ENCODE results near the gene RCN2.

The RCN2 gene

GRCh38 chr15:76993114-76993725 lies 61.7 kb downstream of the RCN2 start:
- peaks cover 88 to 100% (median 95%) of the 10 kb centered on the region in 10 experiments for H3K4me1 ChIP-seq
- H3K9me3 ChIP-seq (replicated peaks in 1 of 11) = no peaks in the 10 kb centered on the region
- H4K20me1 ChIP-seq = peaks cover 0 to 18% (median 3%) of the 10 kb centered on the region in 11 experiments; a peak in 9 of 22 replicates
- peaks cover 0 to 23% (median 15%) of the 10 kb centered on the region in 11 experiments; a peak in 14 of 22 replicates for H3K36me3 ChIP-seq
- TF ChIP-seq Cebpa-rat (IDR thresholded peaks at IDR 0.05) = no peak
- H3K4me2 ChIP-seq = peak overlapping the region; percentile 92 to 100 (median 99)
- peak overlapping the region in 2 of 10 experiments; percentile 12 to 21; a peak in 1 of 20 replicates for H3K4me3 ChIP-seq
- peak overlapping the region; percentile 41 to 99 (median 94); a peak in 21 of 22 replicates for H3K27ac ChIP-seq
- H3K27me3 ChIP-seq = no peaks in the 10 kb centered on the region
- H3K9ac ChIP-seq = peak overlapping the region in 10 of 11 experiments; percentile 9 to 97 (median 90); a peak in 14 of 22 replicates

GRCh38 chr15:76994001-76994400 lies 62.5 kb downstream of the RCN2 start:
- Histone ChIP-seq H3K27me3 (no peaks in the 10 kb centered on the region), H3K4me2 (peak overlapping the region; percentile 92 to 100 (median 99)), H4K20me1 (peaks cover 0 to 26% (median 10%) of the 10 kb centered on the region in 11 experiments; a peak in 10 of 22 replicates), H3K9ac (peak overlapping the region; percentile 84 to 98 (median 91); a peak in 20 of 22 replicates), H3K27ac (peak overlapping the region; percentile 71 to 99 (median 94); a peak in 21 of 22 replicates), H3K4me3 (peak overlapping the region in 4 of 10 experiments; percentile 9 to 89 (median 80); a peak in 3 of 20 replicates), H3K4me1 (peaks cover 88 to 100% (median 96%) of the 10 kb centered on the region in 10 experiments), H3K9me3 (replicated peaks in 1 of 11) (no peaks in the 10 kb centered on the region), H3K36me3 (peaks cover 0 to 29% (median 23%) of the 10 kb centered on the region in 11 experiments; a peak in 15 of 22 replicates)
- TF ChIP-seq Cebpa-rat (IDR thresholded peaks at IDR 0.05) = no peak

- no peak for TF ChIP-seq Cebpa-rat (IDR thresholded peaks at IDR 0.05)
- Histone ChIP-seq H3K27me3 (no peaks in the 10 kb centered on the region), H3K4me2 (peak overlapping the region; percentile 92 to 100 (median 99)), H3K4me3 (peak overlapping the region; percentile 54 to 92 (median 80); a peak in 19 of 20 replicates), H3K9ac (peak overlapping the region; percentile 84 to 98 (median 91)), H3K4me1 (peaks cover 88 to 100% (median 96%) of the 10 kb centered on the region in 10 experiments), H3K36me3 (peaks cover 0 to 34% (median 28%) of the 10 kb centered on the region in 11 experiments; a peak in 17 of 22 replicates), H4K20me1 (peaks cover 0 to 31% (median 15%) of the 10 kb centered on the region in 11 experiments; a peak in 11 of 22 replicates), H3K9me3 (replicated peaks in 1 of 11) (no peaks in the 10 kb centered on the region), H3K27ac (peak overlapping the region; percentile 71 to 99 (median 94); a peak in 21 of 22 replicates)
These were observed 62.9 kb downstream of the RCN2 start for GRCh38 chr15:76994496-76994895.

DNA sequence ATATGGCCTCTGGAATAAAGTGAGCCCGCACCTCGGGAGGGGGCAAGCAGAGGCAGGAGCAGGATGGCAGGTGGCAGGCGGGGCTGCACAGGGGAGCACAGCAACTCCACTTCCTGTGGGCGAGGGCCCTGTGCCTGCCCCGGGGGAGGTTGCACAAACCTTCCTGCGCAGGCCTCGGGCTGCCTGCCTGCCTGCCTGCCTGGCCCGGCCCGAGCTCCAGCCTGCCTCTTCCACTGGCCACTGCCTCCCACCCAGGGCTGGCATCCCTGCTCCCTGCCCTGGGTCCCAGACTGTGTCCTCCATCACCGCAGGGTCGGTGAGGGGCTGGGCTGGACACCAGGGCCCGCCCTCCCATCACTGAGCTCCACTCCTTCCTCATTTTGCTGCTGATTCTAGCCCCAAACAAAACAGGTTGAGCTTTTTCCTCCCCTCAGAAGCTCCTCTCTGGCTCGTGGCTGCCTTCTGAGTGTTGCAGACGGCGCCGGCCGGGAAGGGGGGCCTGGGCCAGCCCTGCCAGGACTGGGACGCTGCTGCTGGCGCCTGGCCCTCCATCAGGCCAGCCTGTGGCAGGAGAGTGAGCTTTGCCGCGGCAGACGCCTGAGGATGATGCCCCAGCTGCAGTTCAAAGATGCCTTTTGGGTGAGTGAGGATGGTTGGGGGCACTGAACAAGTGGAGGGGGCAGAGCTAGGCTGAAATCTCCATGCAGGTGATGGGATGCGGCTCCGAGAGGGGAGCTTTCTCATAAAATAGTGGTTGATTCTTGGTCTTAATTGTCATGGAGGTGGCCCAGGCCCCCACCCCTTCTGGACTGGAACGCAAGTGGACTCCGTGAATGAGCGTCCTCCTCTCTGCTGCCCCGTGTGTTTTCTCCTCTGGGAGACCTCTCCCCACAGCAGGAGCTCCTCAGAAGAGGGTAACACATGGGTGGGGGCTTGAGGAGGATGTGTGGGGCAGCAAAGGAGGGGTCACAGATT lies 63.7 kb downstream of the RCN2 start, which contains the start of gene PSTPIP1:
Gene PSTPIP1 (plus strand): TSS at position 156 of the 975 bp plus-strand sequence. CDS start 448 bp downstream, at position 604.
- peaks cover 0 to 42% (median 35%) of the 10 kb centered on the region in 11 experiments; a peak in 17 of 22 replicates for H3K36me3 ChIP-seq
- H3K4me2 ChIP-seq = peak within 1 kb of the TSS; percentile 92 to 100 (median 99)
- peak within 1 kb of the TSS; percentile 71 to 99 (median 94) for H3K27ac ChIP-seq
- H3K27me3 ChIP-seq = no peaks in the 10 kb centered on the region
- peaks cover 0 to 39% (median 21%) of the 10 kb centered on the region in 11 experiments; a peak in 12 of 22 replicates for H4K20me1 ChIP-seq
- H3K9ac ChIP-seq = peak within 1 kb of the TSS; percentile 84 to 98 (median 91)
- H3K4me1 ChIP-seq = peaks cover 88 to 100% (median 96%) of the 10 kb centered on the region in 10 experiments
- TF ChIP-seq Cebpa-rat (IDR thresholded peaks at IDR 0.05) = peak in 5 of 11 experiments; percentile 37 to 84 (median 74); a peak in 7 of 22 replicates
- peak within 1 kb of the TSS; percentile 54 to 92 (median 80) for H3K4me3 ChIP-seq
- H3K9me3 ChIP-seq (replicated peaks in 1 of 11) = no peaks in the 10 kb centered on the region

DNA sequence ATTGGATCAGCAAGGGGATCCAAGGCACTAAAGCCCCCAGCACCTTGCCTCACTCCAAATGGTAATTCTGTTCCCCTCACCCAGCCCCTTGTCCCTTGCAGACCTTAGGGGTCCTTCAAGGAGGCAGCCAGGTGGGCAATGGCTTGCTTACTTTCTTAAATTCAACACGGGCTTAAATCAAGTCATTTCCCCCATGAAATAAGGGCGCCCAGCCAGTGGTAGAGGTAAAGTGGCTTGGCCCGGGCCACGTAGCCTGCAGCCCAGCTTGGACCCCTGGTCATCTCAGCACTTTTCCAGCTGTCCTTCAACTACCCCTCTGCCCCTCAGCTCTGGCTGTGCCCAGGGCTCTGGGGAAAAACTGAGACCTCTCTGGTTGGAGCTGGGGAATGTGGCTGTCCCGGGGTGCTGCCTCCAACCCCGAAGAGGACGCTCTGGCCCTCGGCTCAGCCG lies 64.6 kb downstream of the RCN2 start:
- H3K27ac ChIP-seq = peak overlapping the region; percentile 71 to 99 (median 94)
- H4K20me1 ChIP-seq = peaks cover 0 to 47% (median 21%) of the 10 kb centered on the region in 11 experiments; a peak in 12 of 22 replicates
- H3K27me3 ChIP-seq = no peaks in the 10 kb centered on the region
- no peaks in the 10 kb centered on the region for H3K9me3 ChIP-seq (replicated peaks in 1 of 11)
- H3K4me1 ChIP-seq = peaks cover 88 to 100% (median 96%) of the 10 kb centered on the region in 10 experiments
- TF ChIP-seq Cebpa-rat (IDR thresholded peaks at IDR 0.05) = no peak
- H3K4me3 ChIP-seq = peak overlapping the region; percentile 54 to 92 (median 80); a peak in 19 of 20 replicates
- H3K36me3 ChIP-seq = peaks cover 0 to 50% (median 44%) of the 10 kb centered on the region in 11 experiments; a peak in 17 of 22 replicates
- peak overlapping the region; percentile 84 to 98 (median 91) for H3K9ac ChIP-seq
- peak overlapping the region; percentile 92 to 100 (median 99) for H3K4me2 ChIP-seq

- no peaks in the 10 kb centered on the region for H3K27me3 ChIP-seq
- no peak for TF ChIP-seq Cebpa-rat (IDR thresholded peaks at IDR 0.05)
- peaks cover 88 to 100% (median 96%) of the 10 kb centered on the region in 10 experiments for H3K4me1 ChIP-seq
- peak overlapping the region; percentile 71 to 99 (median 94) for H3K27ac ChIP-seq
- peak overlapping the region; percentile 84 to 98 (median 91) for H3K9ac ChIP-seq
- peaks cover 0 to 53% (median 21%) of the 10 kb centered on the region in 11 experiments; a peak in 12 of 22 replicates for H4K20me1 ChIP-seq
- H3K36me3 ChIP-seq = peaks cover 0 to 57% (median 51%) of the 10 kb centered on the region in 11 experiments; a peak in 17 of 22 replicates
- H3K4me2 ChIP-seq = peak overlapping the region; percentile 92 to 100 (median 99)
- peak overlapping the region in 9 of 10 experiments; percentile 67 to 92 (median 80); a peak in 19 of 20 replicates for H3K4me3 ChIP-seq
- no peaks in the 10 kb centered on the region for H3K9me3 ChIP-seq (replicated peaks in 1 of 11)
These were observed 65.2 kb downstream of the RCN2 start for GRCh38 chr15:76996526-76997401.

DNA sequence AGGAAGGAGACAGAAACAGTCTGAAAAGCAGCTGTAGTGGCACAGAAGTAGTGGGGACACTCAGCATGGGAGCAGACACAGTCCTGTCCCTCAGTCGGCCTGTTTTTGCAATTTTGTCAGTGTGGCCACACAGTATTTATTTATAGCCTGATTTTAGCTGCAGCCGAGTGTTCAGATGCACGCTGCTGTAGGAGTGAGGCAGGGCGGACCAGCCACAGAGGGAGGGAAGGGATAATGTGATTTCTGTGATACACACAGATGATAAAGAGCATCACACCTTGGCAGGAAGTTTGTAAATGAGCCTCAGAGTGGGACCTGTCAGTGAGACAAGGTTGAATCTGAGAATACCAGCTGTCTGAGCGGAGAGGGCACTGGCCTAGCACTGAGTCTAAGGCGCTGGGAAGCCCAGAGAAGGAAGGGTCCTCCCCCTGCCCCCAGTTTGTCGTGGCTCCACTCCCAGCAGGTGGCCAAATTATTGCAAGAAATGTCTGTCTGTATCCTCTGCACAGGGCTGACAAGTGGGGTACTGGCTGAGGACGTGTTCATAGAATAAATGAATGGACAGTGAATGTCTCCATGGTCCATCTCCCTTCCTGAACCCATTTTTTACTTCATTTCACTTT lies 67.2 kb downstream of the RCN2 start:
- Histone ChIP-seq H3K4me3 (peak overlapping the region in 8 of 10 experiments; percentile 74 to 92 (median 82); a peak in 15 of 20 replicates), H3K4me2 (peak overlapping the region; percentile 92 to 100 (median 99)), H3K9me3 (replicated peaks in 1 of 11) (no peaks in the 10 kb centered on the region), H4K20me1 (peaks cover 0 to 68% (median 21%) of the 10 kb centered on the region in 11 experiments; a peak in 12 of 22 replicates), H3K27me3 (no peaks in the 10 kb centered on the region), H3K36me3 (peaks cover 0 to 59% (median 54%) of the 10 kb centered on the region in 11 experiments; a peak in 17 of 22 replicates), H3K9ac (peak overlapping the region; percentile 84 to 98 (median 91); a peak in 21 of 22 replicates), H3K4me1 (peaks cover 88 to 100% (median 96%) of the 10 kb centered on the region in 10 experiments), H3K27ac (peak overlapping the region; percentile 29 to 99 (median 94); a peak in 19 of 22 replicates)
- TF ChIP-seq Cebpa-rat (IDR thresholded peaks at IDR 0.05) = no peak
